ENCODE results near the gene OR8B12. TPM values are rescaled to one million over a fixed set of nuclear protein-coding genes. Genes with fewer than 3 reads are reported as not detected.
"Not testable (repeated sequence)": the region's sequence is repeated elsewhere in the genome, so short reads cannot be mapped to it uniquely, and the experiment has no call there.

The OR8B12 gene
- total RNA-seq, 1 donor from 2014 or later: not detected

- DNase-seq (ENCODE audit: low spot score): no peak
These were observed 23.0 kb downstream of the OR8B12 start for GRCh38 chr11:124520550-124520854.

DNA sequence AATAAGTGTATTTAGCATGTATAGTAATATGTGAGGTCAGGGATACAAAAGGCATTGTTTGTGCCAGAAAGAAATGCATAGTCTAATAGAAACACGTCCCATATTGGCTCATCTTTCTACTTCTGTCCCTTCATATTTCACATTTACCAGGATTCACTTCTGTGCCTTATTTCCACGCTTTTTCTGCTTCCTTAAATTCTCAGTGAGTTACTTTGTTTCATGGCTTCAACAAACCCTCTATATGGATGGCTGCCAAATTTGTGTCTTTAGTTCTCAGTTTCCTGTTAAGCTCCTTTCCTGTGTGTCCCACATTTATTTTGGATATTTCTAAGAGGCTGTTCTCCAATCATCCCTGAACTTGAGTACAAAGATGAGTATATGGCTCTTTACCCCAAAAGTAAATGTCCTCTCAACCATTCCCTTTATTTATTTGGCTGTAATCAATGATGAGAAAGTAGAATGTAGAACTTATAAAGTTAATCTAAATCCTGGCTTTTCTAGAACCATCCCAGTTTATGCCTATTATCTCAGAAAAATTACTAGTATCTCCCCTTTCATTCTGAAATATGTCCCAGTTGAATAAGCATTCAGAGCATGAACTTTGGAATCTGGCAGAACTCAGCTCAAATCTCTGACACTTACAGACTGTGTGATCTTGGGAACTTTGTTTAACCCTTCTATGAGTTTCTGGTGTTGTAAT is 23.5 kb downstream of the OR8B12 start:
- no peak for DNase-seq (ENCODE audit: low spot score)

DNA sequence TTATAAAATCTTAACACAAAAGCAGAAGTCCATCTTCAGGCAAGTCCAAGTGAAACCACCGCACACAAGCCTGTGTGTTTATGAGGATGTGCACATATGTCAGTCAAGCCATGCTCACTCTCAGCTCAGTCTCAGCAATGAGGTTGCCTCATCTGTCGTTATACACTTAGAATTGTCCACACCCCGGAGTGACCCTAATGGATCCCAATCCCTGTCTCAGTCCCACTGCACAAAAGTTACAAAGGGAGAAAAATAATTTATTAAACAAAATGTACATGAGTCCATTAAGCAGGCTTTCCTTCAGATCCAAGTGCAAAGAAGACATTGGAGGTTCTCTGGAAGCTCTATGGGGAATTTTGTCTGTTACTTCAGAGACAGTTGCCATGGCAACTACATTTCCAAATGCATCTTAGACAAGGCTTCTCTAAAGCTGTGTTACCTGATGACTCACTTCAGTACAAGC is 24.4 kb downstream of the OR8B12 start:
- no peak for DNase-seq (ENCODE audit: low spot score)

DNA sequence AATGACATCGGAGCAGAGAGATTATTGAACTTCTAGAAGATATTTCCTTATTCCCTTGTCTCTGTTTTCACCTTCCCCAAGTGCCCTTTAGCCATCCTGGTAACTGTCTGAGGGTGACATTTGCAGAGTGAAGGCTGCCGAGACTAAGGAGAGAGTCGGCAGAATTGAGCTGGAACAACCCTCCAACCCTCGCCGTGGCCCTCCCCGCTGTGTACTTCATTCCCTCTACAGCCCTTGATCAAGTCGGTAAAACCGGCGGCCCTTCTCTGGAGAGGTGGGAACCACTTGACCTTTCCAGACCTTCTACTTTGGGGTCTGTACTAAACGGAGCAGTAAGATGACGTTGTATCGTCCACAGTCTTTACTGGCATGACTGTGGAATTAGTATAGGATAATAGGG is 26.1 kb downstream of the OR8B12 start:
- no peak for DNase-seq (ENCODE audit: low spot score)

DNA sequence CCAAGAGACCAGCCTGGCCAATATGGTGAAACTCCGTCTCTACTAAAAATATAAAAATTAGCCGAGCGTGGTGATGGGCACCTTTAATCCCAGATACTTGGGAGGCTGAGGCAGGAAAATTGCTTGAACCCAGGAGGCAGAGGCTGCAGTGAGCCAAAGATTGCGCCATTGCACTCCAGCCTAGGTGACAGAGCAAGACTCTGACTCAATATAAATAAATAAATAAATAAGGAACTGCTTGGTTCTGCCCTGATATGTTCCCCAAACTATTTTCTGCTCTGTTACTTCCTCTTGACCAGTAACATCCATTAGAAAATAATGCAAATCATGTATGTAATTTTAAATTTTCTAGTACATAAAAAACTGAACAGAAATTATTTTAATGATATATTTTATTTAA is 28.8 kb downstream of the OR8B12 start:
- not testable (repeated sequence) for DNase-seq (ENCODE audit: low spot score)

GRCh38 chr11:124514131-124514530 is 29.3 kb downstream of the OR8B12 start:
- DNase-seq (ENCODE audit: low spot score): no peak

GRCh38 chr11:124511745-124512144 is 31.7 kb downstream of the OR8B12 start:
- DNase-seq (ENCODE audit: low spot score): no peak

DNA sequence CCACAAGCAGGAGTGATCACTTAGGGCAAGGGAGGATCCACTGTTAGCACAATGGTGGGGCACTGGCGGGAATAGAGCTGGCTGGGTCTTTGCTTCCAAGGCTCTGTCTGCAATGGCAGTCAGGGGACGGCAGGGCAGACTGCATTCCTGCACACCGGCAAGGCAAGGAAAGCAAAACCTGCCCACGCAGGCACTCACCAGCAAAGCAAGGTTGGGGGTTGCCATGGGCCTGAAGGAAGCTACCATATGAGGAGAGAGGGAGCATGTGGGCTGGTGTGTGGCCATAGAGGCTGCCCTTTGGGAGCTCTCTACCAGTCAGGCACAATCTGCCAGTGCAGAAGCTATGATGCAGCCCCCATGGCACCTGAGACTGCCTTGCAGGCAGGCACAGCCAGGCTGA is 33.2 kb downstream of the OR8B12 start:
- DNase-seq (ENCODE audit: low spot score): no peak

- no peak for DNase-seq (ENCODE audit: low spot score)
These were observed 43.7 kb downstream of the OR8B12 start for GRCh38 chr11:124499711-124500110.

- DNase-seq (ENCODE audit: low spot score): no peak
These were observed 50.3 kb downstream of the OR8B12 start for GRCh38 chr11:124493016-124493655.

Other genes starting within 250 kb of the OR8B12 start
- gene OR8D1, start 229.7 kb downstream of the OR8B12 start, total RNA-seq: not detected
- not detected for gene OR8D2, start 223.5 kb downstream of the OR8B12 start, total RNA-seq
- gene OR8B2, start 159.2 kb downstream of the OR8B12 start, total RNA-seq: not detected
- not detected for gene OR8B3, start 144.6 kb downstream of the OR8B12 start, total RNA-seq
- not detected for gene OR8B4, start 118.8 kb downstream of the OR8B12 start, total RNA-seq
- gene OR8B8, start 98.0 kb downstream of the OR8B12 start, total RNA-seq: not detected
- not detected for gene OR8A1, start 26.3 kb upstream of the OR8B12 start, total RNA-seq
- gene PANX3, start 67.8 kb upstream of the OR8B12 start, total RNA-seq: not detected
- 39.5 TPM for gene TBRG1, start 79.2 kb upstream of the OR8B12 start, total RNA-seq
- gene SIAE, start 130.1 kb upstream of the OR8B12 start, total RNA-seq: 38.8 TPM
- gene SPA17, start 130.2 kb upstream of the OR8B12 start, total RNA-seq: 6.3 TPM
- 6.1 TPM for gene NRGN, start 196.3 kb upstream of the OR8B12 start, total RNA-seq
- 215 TPM for gene VSIG2, start 208.6 kb upstream of the OR8B12 start, total RNA-seq
- gene ESAM, start 218.6 kb upstream of the OR8B12 start, total RNA-seq: 34.4 TPM